GM18511 (cell line): ENCODE results near the gene CMSS1.

Source experiments
- ATAC-seq: cut with Tn5 transposase; IDR thresholded peaks from one replicate; pipeline ENCODE4 v1.9.1; 2021; ENCODE audit warnings: mild to moderate bottlenecking, moderate library complexity; ENCODE audit not compliant: unreplicated experiment

Gene CMSS1

DNA sequence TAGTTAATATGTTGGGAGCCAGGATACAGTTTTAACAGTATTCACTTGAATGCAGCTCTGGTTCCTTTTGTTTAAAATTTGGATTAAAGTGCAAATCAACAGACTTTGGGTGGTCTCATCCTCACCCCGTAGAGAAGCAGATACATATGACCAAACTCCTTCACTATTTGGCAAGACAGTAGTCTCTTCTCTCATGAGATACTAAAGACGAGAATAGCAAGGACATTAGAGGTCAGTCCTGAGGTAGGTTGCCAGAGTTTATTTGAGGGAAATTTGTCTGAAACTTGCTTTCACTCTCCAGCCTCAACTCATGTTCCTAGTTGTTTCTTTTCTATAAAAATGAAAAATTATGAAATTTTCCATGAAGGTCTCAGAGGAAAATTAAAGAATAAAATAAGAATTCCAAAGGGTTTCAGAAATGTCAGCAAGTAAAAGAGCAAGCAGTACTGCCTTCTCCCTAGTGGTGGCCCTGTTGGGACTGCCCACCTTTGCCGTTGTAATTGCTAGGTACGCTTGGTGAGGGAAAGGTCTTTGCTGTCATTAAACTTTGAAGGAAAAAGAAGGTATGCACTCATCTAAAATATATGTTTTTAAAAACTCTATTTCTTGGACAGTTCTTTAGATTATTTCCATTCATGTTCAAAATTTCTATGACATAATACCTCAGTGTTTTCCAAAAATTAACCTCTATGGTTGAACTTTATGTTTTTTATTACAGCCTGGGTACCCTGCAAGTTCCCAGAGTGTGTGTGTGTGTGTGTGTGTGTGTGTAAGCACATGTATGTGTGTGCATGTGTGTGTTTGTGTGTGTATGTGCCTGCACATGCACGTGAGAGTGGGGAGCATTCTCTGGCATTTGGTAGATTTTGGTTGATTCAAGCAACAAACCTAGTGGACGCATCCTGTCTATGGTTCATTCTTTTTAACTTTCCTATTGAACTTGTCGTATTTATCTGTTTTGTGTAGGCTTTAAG lies 111.4 kb downstream of the CMSS1 start:
- ATAC-seq: no peak

DNA sequence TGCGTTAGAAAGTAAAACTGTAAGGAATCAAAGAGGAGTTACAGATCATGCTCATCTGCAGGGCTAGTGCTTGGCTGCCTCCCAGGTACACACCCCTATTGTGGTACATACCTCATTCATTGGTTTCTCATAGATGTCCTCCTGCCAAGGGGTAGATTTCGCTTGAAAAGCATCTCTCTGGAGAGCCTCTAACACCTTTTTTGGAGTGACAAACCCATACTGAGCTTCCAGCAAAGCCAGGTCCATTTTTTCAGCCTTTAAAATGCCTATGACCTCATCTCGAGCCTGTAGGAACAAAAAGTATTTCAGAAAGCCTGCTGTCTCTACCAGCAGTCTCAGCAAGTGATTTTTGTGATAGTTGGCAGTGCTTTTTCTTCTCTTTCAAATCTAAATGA lies 112.1 kb downstream of the CMSS1 start:
- ATAC-seq: no peak

DNA sequence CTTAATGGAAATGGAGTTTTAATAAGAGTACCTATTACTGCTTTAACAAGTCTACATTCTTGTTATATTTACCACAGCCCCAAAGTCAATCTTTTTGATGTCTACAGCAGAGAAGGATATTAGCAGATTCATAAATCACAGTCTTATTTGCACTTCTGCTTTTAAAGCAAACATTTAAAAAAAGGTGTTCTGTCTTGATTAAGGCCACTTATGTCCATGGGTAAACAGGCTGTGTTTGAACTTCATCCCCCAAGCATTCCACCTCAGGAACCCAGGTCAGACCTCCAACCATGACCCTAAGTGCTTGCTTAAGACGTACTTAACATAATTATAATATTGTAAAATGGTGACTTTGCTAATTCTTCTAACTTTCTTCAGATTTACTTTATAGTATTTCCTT lies 113.4 kb downstream of the CMSS1 start:
- no peak for ATAC-seq

DNA sequence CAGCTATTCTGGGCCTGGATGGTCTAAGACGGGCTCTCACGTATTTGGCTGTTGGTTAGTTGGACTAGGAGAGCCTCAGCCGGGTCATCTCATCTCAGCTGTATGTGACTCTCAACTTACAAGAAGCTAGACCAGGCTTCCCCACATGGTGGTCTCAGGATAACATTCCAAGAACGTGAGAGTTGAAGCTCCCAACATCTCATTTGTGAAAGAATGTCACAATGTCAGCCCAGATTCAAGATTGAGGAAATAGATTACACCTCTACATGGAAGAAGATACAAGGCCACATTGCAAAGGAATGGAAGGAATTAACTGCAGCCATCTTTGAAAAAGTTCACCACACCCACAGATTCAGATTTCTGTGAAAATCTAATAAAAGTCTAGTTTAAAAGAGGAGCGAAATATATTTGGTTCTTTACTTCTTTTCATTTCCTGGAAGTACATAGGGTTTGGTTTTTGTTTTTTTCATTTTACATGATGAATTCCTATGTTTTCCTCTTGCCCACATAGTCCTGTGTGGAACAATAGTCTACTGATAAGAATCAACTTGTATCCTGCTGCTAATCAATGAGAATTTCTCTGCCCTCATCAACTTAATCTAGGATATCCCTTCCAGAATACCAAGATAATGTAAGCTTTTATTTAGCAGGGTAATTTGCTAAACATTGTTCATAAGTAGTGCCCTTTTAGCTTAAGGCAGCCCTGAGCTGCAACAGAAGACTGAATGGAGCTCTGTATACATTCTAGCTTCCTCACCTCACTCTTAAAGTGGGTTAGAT lies 116.5 kb downstream of the CMSS1 start:
- ATAC-seq: no peak

DNA sequence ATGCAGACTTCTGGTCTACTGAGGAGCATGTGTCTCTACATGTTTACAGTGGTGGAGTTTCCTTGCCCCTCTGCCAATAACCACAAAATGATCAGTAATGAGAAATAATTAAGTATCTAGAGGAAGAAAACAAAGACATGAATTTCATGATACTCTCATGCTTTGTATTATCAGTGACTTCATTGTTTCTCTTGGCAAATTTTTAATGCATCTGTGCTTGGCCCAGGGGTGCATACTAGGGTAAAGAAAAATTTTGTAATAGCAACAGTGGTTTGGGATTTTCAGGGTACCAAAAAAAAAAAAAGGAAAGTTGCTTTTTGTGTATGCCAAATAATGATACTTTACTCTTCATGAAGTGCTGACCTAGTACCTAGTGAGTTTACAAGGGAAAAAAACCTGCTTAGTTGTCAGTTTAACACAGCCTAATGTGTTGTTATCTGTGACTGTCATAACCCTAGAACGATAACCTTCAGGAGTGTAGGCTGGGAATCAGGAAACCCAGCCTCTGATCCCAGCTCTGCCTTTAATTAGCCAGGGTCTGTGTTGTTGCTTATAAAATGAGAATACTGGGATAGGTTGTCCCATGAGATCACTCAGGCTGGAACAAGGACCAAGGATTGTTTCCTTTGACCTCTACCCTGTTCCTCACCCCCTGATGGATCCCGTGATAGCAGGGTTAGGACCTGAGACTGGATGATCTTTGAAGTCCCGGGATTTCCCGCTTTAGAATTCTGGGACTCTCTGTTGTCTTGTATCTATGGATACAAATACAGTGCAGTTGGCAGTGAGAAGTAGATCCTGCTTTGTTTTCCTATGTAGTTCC lies 117.5 kb downstream of the CMSS1 start:
- no peak for ATAC-seq

DNA sequence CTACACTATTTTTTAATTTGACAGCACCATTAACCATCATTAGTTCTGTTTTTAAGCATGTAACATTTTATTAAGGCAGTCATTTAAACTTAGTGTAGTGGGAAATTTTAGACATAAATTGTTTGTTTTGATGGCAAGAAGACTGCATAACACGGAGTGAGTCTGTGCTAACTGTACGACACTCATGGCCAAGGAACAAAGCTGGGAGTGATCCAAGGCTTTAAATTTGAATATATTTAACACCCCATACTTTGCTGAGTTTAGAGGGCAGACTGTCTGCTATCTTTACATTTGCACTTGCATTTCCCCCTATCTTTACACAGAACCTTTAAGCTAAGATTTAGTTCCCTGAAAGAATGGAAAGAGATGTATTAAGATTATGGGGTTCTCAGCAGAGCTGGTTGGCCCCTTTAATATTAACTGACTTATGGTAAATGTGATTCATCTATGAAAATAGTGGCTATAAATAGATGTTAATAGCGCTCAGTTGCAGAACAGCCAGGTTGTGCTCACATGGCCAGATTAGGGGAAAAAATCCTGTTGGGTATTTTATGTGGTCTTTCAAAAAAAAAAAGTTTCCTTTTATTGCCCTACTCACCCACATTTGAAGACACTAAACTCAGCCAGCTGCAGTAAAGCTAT lies 120.7 kb downstream of the CMSS1 start:
- peak; percentile 66 for ATAC-seq

DNA sequence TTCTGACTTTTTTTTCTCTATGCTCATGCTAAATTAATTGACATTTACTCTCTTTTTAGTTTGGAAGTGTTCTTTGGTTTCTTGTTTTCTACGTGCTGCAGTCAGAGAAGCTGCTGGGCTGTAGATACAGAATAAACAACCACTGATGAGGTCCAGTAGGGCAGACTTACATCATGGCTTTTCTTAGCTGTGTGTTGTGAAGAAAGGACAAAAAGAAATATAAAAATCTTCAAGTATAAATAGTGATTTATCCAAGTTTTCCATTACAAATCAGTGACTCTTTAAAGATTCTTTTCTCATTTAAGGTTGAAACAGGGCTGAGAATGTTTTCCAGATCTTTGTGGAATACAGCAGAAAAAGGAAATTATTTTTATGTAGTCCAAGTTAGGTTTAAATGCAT lies 122.2 kb downstream of the CMSS1 start:
- ATAC-seq: no peak

DNA sequence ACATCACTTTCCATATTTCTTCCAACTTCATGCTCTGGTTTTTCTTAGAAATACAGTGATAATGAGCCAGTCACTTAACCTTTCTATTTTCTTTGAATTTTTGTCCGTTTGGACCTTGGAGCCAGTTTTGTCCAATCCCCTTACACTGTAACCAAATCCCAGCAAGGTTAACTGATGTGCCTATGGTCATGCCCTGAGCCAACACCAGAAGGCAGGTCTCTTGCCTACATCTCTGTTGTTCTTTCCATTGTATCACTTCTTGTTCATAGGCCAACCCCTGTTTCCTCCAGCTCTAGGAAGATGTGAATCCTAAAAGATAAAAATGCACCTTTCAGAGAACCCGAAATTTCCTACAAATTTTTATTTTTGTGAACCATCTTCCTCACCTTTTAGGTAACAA lies 122.7 kb downstream of the CMSS1 start:
- no peak for ATAC-seq

DNA sequence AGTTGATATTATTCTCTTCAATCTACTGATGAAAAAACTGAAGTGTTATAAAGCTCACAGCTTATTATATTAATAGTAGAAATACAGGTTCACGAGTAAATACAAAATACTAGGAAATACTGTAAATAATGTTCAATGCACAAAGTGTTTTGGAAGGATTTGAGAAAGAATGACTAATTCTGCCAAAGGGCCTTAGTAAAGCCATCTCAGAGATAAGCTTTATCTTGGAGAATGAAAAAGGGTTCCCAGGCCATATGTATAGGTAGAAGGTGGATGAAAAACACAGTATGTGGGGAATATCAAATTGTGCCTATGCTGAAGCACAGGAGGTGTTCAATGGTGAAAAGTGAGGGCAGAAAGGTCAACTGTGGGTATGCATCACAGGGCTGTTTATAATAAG lies 123.5 kb downstream of the CMSS1 start:
- ATAC-seq: no peak

DNA sequence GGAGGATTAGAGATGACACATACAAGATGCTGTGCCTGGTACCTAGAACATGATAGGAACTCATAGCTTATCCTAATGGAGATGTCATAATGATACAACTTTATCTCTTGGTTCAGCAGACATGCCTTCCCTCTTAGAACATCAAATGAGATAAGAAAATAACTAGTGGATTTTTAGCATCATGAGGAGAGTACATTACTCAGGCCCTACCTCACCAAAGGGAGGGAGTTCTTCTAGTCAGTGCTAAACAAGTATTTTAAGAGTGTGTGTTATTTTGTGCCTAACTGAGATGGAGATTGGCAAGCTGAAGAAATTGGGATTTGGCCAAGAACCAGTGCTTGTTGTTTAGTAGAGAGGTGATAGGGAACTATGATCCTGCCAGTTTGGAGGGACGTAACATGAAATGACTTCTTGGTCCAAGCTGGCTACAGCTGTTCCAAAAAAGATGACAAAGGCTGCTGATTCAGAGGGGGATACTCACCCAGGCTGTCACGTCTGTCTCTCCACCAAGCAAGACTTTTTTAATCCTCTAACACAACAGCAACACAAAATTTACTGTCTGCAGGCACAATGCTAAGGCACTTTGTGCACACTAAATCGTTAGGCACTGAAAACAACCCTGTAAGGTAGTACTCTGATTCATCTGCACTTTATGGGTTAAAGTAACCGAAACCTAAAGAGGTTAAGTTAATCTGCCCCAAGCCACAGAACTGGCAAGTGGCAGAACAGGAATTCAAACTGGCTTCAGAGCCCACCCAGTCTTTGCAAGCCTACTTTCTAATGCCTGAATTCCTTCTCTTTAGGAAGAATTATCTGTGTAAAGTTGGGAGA lies 126.5 kb downstream of the CMSS1 start:
- ATAC-seq: no peak

DNA sequence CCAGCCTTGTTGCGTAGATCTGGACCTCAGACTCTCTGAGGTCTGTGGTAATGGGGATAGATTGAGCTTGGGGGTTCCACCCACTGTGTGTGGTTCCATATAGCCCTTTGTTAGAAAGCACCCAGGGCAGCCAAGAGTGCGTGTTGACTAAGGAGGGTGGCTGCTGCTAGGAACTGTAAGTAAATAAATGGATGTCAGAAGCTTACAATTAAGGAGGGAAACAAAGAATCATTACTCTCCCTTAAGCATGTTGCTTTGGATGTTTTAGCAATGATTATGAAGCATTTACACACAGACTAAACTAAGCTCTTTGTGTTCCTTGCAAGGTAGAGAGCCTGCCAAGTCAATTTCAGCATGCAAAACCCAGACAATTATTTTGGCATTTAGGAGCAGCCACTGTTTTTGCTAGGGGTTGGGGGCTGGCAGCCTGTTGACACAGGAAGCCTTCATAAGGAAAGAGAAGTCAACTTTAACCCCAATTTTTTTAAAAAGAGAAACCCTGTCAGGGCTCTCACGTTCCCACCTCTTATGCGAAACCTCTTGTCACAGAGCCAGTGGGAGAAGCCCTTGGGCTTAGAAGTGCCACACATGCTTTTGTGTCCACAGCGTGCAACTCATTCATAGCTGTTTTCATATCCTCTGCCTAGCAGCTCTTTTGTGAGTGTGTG lies 127.8 kb downstream of the CMSS1 start:
- no peak for ATAC-seq

DNA sequence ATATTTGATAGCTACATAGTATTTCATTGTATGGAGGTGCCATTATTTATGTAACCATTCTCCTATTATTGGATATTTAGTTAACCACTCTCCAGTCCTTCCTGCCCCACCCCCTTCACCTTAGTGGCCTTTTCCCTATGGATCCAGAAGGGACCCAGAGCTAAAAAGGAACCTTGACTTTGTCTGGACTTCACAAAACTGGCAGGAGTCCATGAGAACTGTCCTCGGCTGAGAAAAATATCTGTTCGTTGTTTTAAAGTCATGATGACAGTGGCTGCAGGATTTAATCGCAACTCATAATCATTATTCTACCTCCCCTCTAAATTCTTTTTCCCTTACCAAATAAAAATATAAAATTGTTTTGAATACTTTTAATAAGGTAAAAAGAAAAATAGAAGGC lies 129.7 kb downstream of the CMSS1 start:
- ATAC-seq: no peak

DNA sequence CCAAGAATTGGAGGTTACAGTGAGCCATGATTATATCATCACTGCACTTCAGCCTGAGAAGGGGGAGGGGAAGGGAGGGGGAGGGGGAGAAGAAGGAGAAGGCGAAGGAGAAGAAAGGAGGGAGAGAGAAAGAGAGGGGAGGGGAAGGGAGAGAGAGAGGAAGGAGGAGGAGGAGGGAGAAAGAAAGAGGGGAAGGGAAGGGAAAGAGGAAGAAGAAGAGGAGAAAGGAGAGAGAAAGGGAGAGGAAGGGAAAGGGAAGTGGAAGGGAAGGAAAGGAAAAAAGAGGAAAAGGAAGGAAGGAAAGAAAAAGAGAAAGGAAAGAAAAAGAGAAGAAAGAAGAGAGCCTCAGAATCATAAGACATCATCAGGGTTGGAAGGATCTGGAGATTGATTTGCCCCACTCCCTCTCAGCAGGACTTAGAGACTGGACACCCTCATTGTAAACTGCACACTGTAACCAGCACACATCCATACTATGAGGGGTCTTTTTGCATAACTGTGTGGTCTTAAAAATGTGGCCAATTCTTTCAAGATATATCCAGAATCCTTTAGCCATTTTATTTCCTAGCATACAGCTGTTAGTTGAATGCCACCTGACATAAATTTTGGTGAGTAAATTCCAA lies 130.9 kb downstream of the CMSS1 start:
- ATAC-seq: no peak

DNA sequence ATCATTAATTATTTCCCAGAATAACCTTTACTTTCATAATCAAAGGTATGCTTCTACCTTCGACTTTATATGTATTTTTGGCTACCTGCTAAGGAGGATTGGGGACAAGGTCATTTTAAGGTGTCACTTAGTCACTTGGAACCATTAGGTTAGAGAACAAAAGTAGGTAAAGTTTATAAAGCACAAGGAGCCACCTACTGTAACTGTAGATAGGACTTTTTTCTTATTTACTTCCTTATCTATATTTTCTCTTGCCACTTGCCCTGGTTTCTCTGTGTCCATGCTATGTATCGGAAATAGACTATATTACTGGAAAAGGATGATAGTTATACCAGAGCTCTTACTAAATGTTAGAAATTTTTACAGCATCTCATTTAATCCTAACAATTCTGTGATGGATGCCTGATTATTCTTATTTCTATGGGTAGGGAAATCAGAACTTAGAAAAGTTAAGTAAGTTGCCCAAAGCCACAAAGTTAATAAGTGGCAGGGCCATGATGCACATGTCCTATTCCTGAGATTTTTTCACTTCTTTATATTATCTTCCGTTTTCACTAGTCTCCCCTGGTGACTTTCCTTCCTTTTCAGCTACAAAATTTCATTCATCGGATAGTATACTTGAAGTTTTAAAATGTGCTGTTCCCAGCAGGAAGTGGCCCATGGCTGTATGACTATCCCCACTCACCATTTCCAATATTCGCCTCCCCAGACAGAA lies 132.5 kb downstream of the CMSS1 start:
- no peak for ATAC-seq

DNA sequence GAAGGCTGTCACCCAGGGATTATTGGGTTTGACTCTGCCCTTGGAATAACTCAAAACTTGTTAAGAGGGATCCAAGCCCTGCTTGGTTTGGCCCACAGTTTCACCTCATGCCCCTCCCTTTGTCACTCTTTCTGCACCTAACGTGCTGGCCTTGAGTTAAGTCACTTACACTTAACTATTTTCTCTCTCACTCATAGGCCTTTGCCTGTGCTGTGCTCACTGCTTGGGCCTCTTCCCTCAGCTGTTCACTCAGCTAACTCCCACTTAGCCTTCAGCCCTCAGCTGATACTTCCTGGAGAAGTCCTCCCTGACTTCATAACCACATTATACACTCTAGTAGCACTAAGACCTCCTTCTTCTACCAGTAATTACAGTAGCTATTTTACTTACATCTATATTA lies 133.3 kb downstream of the CMSS1 start:
- ATAC-seq: no peak

DNA sequence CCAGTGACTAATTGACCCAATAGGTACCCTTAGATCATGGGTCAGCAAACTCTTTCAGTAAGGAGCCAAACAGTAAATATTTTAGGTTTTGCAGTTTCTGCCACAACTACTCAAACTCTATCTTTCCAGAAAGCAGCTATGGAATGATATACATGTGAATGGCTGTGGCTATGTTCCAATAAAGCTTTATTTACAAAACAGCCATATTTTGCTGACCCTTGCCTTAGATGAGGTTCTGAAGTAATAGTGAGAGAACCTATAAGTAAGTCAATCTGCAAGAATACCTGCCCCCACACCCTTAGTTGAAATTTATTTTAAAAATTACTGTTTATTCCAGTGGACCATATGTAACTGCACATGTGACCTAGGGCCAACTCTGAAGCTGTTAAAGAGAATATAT lies 134.0 kb downstream of the CMSS1 start:
- no peak for ATAC-seq

DNA sequence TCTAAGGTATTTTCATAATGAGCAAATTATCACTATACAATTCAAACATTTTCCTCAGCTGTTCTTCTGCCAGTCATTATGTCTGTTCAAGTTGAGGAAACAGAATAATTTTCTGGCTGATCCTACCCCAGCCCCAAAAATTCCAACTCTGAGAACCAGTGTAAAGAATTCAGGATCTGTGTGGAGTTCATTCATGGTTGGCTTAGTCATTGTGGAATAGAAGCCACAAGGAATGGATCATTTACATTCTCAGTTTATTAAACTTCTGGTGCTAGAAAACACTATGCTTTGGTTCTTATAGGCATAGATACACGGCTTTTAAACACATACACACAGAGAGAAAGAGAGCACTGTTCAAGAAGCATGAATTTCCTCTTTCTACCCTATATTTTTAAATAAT lies 134.6 kb downstream of the CMSS1 start:
- ATAC-seq: no peak

DNA sequence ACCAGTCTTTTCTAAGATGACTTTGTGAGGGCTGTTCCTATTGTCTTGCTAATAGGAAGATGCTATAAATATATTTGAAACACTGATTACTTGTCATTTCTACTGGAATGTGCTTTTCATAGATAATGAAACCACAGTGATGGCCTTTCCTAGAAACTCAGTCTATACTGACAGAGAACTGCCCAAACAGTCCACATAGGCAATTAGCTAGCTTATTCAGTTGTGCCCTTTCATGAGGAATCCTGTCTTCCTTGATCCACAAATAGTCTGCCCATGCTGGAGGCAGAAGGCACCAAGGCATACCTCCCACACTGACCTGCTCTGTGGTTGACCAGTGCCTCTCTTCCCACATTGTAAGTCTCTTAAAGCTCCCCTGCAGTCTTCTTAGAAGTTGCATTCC lies 135.9 kb downstream of the CMSS1 start:
- ATAC-seq: no peak
